Lower leg skin (tissue), 3 donors: Measurements from ENCODE around the gene ASAP2.

ENCODE experiments used
- POLR2A ChIP-seq, 2 donors: fragments of 450-650 bp; IDR thresholded peaks; one replicate each; pipeline ENCODE4 v1.6.1; 2016 to 2017; ENCODE audit warnings: antibody characterized with exemption in 2 of 2, mild to moderate bottlenecking in 1 of 2, moderate library complexity in 1 of 2
- TF ChIP-seq, protein P1 (sequence below), 3 donors: fragments of 450-650 bp; IDR thresholded peaks; one replicate each; pipeline ENCODE4 v1.5.1; 2016; ENCODE audit warnings: antibody characterized with exemption in 3 of 3, mild to moderate bottlenecking in 3 of 3, moderate library complexity in 2 of 3

DNA sequence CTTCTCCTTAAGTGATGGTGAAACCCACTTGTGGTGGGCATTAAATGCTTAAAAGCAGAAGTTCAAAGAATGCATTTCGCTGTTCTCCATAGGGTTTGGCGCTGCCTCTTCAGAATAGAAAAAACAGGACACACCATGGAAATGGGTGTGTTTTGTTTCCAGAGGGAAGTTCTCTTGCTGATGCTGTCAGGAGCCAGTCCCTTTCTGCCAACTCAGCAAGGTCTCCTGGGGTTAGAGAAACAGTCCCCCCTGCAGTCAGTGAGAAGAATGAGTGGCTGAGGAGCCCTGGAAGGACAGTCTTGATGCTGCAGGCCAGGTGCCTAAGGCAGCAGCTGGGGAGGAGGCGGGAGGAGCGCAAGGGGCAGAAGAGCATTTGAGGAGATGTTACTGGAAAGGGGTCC lies 37.8 kb upstream of the ASAP2 start:
- TF ChIP-seq, protein P1, sequence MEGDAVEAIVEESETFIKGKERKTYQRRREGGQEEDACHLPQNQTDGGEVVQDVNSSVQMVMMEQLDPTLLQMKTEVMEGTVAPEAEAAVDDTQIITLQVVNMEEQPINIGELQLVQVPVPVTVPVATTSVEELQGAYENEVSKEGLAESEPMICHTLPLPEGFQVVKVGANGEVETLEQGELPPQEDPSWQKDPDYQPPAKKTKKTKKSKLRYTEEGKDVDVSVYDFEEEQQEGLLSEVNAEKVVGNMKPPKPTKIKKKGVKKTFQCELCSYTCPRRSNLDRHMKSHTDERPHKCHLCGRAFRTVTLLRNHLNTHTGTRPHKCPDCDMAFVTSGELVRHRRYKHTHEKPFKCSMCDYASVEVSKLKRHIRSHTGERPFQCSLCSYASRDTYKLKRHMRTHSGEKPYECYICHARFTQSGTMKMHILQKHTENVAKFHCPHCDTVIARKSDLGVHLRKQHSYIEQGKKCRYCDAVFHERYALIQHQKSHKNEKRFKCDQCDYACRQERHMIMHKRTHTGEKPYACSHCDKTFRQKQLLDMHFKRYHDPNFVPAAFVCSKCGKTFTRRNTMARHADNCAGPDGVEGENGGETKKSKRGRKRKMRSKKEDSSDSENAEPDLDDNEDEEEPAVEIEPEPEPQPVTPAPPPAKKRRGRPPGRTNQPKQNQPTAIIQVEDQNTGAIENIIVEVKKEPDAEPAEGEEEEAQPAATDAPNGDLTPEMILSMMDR (IDR thresholded peaks at IDR 0.05) = no peak
- no peak for TF ChIP-seq POLR2A (IDR thresholded peaks at IDR 0.05)
